ENCODE measurements around the gene NRXN3. TPM values are rescaled to one million over a fixed set of nuclear protein-coding genes. Genes with fewer than 3 reads are reported as not detected.

The NRXN3 gene
- total RNA-seq, 4 donors from 2014 or later: 0.19 to 1.4 (median 0.40) TPM

GRCh38 chr14:78491048-78491447, 320.9 kb downstream of the NRXN3 start:
- no peak for DNase-seq (ENCODE audit: low spot score)
- TF ChIP-seq, protein P1, sequence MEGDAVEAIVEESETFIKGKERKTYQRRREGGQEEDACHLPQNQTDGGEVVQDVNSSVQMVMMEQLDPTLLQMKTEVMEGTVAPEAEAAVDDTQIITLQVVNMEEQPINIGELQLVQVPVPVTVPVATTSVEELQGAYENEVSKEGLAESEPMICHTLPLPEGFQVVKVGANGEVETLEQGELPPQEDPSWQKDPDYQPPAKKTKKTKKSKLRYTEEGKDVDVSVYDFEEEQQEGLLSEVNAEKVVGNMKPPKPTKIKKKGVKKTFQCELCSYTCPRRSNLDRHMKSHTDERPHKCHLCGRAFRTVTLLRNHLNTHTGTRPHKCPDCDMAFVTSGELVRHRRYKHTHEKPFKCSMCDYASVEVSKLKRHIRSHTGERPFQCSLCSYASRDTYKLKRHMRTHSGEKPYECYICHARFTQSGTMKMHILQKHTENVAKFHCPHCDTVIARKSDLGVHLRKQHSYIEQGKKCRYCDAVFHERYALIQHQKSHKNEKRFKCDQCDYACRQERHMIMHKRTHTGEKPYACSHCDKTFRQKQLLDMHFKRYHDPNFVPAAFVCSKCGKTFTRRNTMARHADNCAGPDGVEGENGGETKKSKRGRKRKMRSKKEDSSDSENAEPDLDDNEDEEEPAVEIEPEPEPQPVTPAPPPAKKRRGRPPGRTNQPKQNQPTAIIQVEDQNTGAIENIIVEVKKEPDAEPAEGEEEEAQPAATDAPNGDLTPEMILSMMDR (IDR thresholded peaks at IDR 0.05): no peak
- no peak for ATAC-seq (ENCODE audit: low FRiP score)

DNA sequence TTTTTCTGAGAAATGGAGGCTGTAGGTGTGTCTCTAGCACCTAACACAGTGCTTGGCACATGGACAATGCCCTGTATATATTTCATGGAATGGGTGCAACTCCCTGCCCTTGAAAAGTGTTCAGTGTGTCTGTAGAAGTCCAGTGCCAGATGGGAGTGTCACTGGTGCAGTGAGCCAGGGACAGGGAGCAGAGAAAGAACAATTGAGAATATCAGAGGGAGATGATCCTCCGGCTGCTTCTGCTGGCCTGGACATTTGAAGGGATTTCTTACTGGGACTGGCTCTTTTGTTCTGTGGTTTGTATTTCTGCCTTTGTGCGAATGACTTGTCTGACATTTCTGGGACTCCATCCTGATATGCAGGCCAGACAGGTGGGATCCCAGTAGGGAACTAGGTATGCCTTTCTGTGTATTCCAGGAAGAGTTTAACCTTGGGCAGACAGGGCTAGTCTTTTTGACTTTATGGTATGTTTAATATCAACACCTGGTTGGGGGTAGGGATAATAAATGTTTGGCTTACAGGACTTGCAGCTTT, 328.0 kb downstream of the NRXN3 start:
- DNase-seq (ENCODE audit: low spot score) (no peak), ATAC-seq (ENCODE audit: low FRiP score) (no peak)
- TF ChIP-seq, protein P1 (IDR thresholded peaks at IDR 0.05): no peak

GRCh38 chr14:78501909-78502308, 331.7 kb downstream of the NRXN3 start:
- no peak for ATAC-seq (ENCODE audit: low FRiP score)
- DNase-seq (ENCODE audit: low spot score): no peak
- TF ChIP-seq, protein P1 (IDR thresholded peaks at IDR 0.05): no peak

- DNase-seq (ENCODE audit: low spot score): no peak
- TF ChIP-seq, protein P1 (IDR thresholded peaks at IDR 0.05): no peak
- ATAC-seq (ENCODE audit: low FRiP score): no peak
Measured at GRCh38 chr14:78508023-78508422, 337.9 kb downstream of the NRXN3 start.

DNA sequence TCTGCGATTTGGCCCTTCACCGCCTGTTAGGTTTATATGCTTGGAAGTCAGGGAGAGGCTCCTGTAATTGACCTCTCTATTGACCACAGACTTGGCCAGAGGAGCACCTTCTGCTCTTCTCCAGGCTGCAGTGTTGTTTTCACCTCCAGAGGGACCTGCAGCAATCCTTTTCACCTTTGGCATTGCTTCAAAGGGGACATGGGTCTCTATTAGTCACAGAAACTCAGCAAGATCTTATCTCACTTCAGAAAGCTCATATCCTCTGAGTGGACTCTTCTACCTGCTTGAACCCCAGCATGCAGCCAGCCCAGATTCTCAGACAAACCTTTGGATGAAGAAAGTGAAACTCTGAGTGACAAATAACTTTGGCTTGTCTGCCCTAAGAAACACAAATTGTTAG, 339.3 kb downstream of the NRXN3 start:
- DNase-seq (ENCODE audit: low spot score): no peak
- no peak for ATAC-seq (ENCODE audit: low FRiP score)
- TF ChIP-seq, protein P1 (IDR thresholded peaks at IDR 0.05): no peak

- no peak for ATAC-seq (ENCODE audit: low FRiP score)
- DNase-seq (ENCODE audit: low spot score): no peak
- TF ChIP-seq, protein P1 (IDR thresholded peaks at IDR 0.05): no peak
Measured at GRCh38 chr14:78512021-78512420, 341.8 kb downstream of the NRXN3 start.

- no peak for ATAC-seq (ENCODE audit: low FRiP score)
- TF ChIP-seq, protein P1 (IDR thresholded peaks at IDR 0.05): no peak
- no peak for DNase-seq (ENCODE audit: low spot score)
Measured at GRCh38 chr14:78519863-78520262, 349.7 kb downstream of the NRXN3 start.

All from omental fat pad (tissue), 4 donors.